ENCODE data around the gene ARL8A.
A peak's percentile ranks its signal among the peaks of the same experiment; 100 is the strongest.
"Not testable (repeated sequence)": the region's sequence is repeated elsewhere in the genome, so short reads cannot be mapped to it uniquely, and the experiment has no call there.

ARL8A gene

DNA sequence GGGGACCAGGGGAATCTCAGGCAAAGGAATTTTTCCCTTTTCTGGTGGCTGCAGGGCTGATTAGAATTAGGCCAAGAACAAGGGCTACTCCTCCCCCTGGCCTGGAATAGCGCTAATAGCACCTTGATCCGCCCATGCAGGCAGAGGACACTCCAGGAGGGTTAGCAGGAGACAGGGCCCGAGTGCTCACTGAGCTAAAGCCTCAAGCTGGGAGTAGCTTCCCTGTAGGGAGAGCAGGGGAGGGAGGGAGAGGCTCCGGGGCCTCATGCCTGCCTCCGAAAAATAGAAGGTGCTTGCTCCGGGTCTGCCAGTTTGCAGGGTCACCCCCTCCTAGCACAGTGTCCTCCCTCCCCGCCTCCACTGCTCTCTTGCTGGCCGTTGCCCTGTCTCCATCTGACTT is 12.1 kb upstream of the ARL8A start:
- no peak for DNase-seq

DNA sequence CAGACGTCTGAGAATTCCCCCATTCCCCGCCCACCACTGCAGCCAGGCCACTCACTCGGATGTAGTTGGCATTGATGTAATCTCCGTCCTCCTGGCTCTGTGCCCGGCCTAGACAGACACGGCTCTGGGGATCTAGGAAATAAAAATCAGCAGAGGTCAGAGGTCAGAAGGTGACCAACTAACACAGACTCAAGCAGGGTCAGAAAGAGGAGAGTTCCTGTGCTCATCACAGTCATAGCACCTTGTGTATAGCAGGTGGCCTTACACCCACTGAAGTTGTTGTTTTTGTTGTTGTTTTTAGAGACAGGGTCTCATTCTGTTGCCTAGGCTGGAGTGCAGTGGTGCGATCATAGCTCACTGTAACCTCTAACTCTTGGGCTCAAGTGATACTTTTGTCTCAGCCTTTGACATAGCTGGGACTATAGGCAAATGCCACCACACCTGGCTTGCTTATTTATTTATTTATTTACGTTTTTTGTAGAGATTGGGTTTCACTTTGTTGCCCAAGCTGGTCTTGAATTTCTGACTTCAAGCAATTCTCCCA is 11.0 kb upstream of the ARL8A start:
- DNase-seq = no peak

DNA sequence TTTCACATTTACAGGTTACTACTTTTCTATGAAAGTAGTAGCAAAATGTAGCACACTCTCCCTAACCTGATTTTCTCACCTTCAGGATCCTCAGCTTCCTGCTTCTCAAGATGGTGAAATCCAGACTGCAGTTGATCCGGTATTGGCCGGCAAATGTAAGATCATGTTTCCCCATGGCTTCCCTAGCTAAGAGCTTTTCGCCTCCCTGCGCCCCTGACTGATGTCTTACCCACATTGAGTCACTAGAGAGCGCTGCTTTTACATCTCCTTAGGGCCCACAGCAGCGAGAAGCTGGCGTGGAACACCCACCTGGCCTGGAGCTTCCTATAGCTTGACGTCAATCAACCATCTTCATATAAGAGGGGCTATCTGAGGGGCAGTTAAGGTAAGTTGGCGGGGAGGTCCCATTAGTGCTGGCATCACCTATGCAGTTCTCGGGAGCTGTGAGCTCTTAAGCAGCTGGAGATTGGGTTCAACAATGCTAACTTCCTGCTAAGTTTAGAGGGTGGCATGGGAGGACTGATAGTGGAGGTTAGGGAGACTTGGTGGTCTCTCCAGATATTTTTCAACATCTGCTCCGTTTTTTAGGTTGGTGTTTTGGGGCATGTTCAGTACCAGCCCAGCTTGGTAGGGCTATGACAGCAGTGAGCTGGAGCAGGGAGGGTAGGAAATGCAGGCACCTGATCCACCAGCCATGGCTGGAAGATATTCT is 10.4 kb upstream of the ARL8A start:
- peak; percentile 60 for DNase-seq

DNA sequence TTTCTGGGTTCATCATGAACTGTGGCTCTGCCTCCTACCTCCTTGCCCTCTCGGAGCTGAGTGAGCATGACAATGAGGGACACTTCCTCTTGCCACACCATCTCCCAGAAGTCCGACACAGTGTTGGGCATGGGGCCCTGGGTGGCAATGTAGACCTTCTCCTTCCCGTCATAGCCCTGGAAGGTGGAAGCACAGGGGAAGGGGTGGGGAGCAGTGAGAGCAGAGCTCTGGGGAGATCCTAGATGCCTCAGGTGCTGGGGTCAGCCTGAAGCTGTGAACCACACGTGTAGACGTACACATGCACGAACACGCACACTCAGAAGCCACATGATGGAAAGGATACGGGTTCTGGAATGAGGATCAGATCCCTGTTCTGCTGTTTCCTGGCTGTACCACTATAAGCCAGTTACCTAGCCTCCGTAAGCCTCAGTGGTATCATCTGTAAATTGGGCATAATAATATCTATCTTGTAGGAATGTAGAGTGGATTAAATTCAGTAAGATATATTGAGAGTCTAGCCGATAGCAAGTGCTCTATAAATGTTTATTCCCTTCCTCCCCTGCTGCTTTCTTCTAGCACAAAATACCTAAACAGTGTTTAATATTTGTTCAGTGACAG is 9.7 kb upstream of the ARL8A start:
- DNase-seq = no peak

DNA sequence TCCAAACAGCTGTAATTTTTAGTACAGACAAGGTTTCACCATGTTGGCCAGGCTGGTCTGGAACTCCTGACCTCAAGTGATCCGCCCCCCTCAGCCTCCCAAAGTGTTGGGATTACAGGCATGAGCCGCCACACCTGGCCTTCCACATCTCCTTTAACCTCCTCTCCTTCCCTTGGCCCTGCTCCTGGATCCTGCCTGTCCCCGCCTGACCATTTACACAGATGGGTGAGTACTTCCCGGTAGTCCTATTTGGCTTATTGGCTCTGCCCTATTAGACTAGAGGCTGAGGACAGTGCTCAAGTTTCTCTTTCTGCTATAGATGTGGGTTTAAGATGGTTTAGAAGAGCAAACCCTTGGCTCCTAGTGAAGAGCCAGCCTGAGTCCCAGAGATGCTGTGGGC is 8.7 kb upstream of the ARL8A start:
- no peak for DNase-seq

DNA sequence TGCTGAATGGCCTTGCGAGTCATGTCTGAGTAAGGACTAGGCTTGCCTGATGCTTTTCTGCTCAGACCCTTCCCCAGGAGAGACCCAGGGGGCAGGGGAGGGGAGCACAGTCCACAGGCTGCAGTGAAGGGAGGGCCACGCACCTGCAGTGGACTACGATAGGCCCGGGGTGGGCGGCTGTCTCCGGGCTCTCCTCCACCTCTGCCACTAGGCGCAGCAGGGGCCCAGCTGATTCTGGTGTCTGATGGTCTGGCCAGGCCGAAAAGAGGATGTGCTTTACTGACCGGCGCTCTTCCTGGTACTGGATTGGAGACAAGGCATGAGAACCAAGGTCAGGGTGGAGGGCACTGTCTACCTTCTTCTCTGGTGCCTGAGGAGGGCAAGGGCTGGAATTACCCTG is 7.9 kb upstream of the ARL8A start:
- no peak for DNase-seq

DNA sequence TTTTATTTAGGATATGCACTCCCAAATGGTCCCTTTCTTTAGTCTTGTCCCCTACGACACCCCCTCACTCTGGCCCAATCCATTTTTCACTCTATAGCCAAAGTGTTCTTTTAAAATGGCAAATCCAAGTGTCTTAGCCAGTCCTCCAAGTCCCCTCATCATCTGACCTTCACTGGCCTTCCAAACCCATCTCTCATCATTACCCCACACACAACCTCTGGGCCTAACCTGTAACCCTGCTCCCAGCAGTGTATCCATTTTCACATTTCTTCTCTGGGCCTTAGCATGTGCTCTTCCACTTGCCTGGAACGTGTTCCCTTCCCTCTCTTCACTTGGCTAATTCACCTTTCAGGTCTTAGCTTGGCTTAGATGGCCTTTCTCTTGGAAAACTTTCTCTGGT is 6.5 kb upstream of the ARL8A start:
- DNase-seq = no peak

DNA sequence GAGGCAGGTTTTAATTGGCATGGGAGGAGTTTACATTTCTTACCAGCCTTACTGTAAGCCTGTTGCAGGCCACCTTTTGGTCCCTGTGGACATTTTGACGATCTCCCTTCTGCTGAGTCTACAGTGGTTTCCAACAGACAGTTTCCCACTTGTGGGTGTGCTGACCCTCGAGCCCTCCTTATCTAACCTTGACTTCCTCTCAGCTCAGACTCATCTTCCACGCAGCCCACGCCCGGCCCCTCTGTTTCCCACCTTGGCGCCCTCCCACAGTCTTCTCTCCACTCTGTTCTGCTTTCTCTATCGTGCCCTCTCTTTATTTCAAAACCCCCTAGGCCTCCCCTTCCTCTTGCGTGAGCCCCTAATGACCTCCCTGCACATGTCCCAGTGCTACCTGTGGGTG is 6.1 kb upstream of the ARL8A start:
- DNase-seq = no peak

DNA sequence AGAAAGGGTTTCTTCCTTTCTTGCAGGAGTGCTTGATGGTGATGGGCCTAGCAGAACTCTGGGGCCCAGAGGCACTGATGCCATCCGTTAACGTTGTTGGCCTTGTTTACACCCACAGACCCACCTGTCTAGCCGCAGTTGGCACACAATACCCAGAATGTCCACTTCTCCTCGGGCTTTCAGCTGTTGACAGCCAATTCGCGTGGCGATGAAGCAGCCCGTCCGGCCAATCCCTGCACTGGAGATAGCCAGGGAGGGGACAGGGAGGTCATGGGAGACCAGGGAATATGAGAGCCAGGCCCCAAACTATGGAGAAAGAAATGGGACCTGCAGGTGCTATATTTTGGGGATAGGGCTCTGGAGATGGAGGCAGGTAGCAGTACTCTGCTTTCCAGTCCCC is 5.7 kb upstream of the ARL8A start:
- DNase-seq = no peak

DNA sequence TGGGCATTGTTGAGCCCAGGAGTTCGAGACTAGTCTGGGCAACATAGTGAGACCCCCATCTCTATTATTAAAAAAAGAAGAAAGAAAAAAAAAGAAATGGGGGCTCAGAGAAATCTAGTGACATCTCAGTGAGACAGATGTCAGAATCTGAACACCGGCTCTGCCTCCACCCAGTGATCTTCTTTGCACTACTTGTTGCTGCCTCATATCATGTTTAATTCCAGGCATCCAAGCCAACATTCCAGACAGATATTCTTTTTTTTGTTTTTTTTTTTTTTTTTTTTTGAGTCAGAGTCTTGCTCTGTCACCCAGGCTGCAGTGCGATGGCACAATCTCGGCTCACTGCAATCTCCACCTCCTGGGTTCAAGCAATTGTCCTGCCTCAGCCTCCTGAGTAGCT is 5.0 kb upstream of the ARL8A start:
- no peak for DNase-seq

DNA sequence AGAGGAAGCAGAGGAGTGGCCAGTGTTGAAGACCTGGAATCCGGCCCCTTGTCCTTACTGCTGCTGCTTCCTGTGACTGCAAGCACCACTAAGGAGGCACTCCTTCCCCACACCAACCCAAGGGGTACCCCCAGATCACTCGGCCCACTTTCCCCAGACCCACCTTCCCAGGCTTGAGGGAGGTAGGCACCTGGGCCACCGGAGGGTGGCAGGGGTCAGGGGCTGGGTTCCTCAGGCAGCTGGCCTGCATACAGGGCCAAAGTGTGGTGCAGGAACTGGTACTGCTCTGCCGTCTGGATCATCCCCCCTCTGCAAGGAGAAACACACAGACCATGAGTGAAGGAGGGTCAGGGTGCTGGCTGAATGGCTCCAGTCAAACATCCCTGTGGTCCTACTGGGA is 3.9 kb upstream of the ARL8A start:
- DNase-seq = no peak

DNA sequence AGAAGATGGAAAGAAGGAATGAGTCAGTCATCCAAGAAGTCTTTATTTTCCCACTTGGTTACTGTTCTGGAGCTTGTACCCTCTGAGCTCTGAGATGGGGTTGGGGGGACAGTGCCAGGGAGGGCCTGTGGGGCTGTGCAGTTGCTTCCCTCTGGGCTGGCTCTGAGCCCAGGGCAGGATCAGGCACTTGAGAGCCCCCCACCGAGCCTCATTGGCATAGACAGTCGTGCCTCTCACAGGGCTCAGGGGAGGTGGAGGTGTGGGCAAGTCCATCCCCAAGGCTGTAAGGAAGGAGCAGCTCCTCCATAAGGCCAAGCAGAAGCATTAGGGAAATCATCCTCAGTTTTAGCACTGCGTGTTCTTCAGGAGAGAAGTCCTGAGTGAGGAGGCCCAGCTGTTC is 2.5 kb upstream of the ARL8A start:
- no peak for DNase-seq

DNA sequence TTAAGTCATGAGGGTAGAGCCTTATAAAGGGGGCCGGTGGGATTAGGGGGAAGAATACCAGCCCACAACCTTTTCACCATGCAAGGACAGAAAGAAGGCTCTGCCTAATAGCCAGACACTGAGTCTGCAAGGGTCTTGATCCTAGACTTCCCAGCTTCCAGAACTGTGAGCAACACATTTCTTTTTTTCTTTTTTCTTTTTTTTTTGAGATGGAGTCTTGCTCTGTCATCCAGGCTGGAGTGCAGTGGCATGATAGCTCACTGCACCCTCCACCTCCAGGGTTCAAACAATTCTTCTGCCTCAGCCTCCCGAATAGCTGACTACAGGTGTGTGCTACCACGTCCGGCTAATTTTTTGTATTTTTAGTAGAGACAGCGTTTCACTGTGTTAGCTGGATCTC is 1.7 kb upstream of the ARL8A start:
- no peak for DNase-seq

DNA sequence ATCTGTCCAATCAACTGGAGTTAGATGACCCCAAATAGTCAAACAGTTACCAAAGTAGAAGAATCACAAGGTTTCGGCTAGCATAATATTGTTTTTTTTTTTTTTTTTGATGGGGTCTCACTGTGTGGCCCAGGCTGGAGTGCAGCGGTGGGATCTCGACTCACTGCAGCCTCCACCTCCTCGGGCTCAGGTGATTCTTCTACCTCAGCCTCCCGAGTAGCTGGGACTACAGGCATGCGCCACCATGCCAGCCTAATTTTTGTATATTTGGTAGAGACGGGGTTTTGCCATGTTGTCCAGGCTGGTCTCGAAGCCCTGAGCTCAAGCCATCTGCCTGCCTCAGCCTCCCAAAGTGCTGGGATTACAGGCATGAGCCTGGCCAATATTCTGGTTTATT is 1.2 kb upstream of the ARL8A start:
- not testable (repeated sequence) for DNase-seq

DNA sequence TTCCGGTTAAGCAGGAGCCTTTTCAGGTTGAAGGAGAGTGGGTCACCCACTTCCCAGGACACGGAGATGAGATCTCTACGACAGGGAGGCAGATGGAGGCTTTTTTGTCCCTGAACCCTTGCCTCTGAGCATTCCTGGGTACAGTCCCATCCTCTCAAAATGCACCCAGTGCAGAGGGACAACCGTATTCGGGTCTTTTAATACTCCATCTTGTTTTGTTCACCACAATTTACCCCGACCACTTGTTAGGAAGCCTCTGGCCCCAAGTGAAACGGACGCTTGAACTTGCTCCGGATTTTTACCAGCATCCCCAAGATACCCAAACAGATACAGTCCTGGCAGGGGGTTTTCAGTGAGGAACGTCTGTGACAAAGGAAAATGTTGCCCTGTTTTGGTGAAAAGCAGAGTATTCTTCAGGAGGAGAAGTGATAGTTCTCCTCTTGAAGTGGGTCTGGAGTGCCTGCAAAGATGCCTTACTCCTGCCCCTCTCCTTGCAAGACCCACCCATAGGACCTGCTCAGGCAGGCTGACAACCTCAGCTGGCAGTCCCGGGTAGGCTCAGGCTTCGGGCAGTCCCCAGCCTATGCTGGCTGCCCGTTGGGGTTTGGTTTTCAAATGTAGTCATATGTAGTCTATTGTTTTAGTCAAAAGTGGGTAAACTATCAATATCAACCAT is 669 bp upstream of the ARL8A start:
- DNase-seq = no peak

DNA sequence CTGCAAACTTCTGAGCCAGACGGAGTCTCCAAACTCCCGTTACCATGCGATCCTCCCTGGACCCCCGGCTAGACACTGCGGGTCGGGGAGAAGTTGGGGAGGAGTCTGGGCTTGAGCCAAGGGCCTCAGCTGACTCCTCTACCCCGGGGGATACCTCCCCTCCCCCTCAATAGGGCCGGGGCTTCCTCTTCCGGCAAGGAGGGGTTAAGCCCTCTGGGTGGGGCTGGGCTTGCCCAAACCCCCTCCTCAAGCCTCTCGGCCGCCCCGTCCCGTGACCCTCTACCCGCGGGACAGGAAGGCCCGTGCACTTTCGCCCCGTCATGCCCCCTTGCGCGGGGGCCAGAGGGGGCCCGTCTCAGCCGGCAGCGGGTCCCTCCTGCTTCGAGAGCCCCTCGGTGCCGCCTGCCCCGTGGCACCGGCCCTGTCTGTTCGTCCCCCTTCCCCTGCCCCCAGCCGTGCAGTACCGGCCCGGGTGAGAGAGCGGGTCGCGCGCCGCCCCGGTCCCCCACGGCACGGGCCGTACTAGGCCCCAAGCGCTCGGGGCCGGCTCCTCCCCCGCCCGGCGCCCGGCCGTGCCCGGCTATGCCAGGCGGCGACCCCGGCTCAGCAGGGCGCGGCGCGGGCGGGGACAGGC is 652 bp downstream of the ARL8A start:
- DNase-seq = no peak

DNA sequence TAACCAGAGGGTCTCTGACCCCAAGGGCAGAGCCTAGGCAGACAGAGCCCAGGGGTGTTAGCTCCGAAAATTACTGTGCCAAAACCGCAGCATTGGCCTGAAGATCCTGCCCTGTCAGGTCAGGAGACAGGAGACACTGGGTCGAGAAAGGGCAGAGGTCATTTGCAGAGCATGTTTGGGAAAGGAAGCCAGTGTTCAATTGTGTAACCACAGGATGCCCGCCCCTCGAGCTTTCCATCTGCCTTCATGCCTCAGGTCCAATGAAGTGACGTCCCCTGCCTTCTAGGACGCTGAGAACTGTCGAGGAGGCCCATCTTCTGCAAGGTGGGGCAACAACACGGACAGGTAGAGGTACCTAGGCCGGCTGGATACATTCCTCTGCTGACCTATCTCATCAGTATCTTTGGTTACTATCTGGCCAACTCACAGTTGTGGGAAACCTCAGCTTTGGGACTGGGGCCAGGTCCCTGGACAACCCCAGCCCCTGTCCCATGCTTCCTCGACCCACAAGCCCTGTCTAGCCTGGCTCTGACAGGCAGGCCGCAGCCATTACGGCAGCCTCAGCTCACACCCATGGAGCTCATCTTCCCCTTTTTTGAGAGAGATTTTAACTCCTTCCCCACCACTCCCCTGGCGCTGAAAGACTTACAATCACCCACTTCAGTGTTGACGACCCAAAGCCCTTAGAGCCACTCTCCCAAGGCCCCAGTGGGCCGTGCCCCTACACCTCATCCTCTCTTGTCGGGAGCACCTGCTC is 1.3 kb downstream of the ARL8A start:
- DNase-seq = no peak

DNA sequence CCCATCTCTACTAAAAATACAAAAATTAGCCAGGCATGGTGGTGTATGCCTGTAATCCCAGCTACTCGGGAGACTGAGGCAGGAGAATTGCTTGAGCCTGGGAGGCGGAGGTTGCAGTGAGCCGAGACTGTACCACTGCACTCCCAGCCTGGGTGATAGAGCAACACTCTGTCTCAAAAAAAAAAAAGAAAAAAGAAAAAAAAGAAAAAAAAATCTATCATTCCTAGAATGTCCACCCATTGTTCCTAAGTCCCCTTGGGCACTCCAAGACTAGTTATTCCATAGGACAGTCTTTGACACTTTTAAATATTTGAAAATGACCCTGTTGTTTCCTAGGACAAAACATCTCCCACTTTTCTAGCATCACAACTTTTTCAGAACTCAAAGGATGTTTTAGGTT is 3.1 kb downstream of the ARL8A start:
- DNase-seq = not testable (repeated sequence)

DNA sequence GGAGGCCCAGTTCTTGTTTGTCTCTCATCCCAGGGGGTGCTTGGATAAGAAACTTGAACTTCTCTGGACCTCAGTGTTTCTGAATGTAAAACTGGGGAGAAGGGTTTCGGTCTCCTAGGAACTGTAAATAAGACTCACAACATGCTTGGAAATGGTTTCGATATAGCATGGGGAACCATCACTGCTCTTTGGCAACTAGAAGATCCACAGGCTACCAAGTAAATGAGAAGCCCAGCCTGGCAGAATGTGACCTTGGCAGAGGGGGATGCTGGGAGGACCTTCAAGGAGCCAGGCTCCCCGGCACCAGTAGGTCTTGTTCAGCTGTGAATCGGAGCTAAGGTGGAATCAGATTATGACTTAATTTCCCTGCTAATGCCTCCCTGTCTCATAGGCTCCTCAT is 3.7 kb downstream of the ARL8A start:
- no peak for DNase-seq

DNA sequence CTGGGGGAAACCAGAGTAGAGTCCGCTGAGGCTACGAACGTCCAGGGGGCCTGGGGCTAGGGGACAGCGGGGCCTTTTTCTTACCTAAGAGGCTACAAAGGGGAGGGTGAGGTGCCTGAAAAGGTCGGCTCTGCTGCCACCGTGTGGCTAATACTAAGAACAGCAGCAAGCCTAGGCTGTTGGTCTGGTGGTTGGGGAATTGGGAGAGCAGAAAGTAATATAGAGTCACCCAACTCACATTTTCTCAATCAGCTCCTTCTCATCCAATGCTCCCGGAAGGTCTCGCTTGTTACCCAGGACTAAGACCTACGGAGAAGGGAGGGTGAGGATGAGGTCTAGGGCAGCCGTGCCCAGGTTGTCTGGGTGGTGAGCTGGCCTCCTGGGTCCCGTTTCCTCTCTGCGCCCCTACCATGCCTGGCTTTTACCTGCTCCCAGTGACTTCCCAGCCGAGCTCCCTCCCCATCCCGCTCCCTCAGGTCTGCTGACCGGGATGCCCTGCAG is 9.3 kb downstream of the ARL8A start:
- peak; percentile 45 for DNase-seq

DNA sequence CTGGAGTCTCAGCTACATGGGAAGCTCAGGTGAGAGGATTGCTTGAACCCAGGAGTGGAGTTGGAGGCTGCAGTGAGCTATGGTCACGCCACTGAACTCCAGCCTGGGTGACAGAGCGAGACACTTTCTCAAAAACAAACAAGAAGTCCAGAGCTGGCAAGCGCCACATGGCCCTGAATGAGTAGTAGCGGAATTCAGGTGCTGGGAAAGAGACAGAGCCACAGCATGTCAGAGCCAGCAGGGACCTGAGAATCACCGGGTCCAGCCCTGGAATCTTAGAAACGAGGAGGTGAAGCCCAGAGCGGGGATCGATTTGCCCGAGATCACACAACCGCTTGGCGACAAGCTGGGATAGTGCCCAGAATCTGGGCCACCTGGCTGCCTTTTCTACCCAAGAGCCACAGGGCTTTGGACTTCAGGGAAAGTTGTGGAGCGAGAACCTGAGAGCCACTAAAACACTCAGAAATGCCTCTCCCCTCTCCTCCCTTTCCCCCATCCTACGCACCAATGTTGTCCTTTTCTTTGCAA is 9.8 kb downstream of the ARL8A start:
- DNase-seq = no peak

DNA sequence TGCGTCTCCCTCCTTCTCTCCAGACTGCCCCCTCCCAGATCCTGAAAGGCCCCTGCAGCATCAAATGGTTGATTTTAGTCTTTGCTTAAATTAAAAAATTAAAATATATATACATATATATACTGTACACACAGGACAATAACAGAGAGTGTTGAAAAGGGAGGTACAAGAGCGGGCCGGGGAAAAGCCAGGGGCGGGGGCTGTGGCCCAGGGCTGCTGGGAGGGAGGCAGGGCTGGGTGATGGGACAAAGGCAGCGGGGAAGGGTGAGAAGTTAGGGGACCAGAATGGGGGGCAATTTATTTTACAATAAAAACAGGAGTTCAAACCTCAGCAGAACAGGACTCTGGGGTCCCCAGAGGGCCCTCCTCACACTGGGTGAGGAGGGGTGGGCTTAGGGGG is 10.5 kb downstream of the ARL8A start:
- DNase-seq = no peak

Data from central memory CD4-positive, alpha-beta T cell (primary cell).